ENCODE results near the gene IRGQ.
"Not testable (repeated sequence)": the region's sequence is repeated elsewhere in the genome, so short reads cannot be mapped to it uniquely, and the experiment has no call there.

The IRGQ gene

GRCh38 chr19:43639519-43640423 is 43.8 kb upstream of the IRGQ start, which contains the start of gene CADM4:
CADM4 (minus strand) TSS chr19:43639850; CDS start chr19:43639790, 60 bp downstream.
- TF ChIP-seq CTCF (IDR thresholded peaks at IDR 0.05; ENCODE audit: control insufficient read depth, extremely low read depth, insufficient read depth), result no peak
- no peak for DNase-seq (ENCODE audit: low read depth)
- H3K4me3 ChIP-seq (ENCODE audit: low read depth, low read length), result peak within 1 kb of the TSS; percentile 49

GRCh38 chr19:43638995-43639518 is 43.1 kb upstream of the IRGQ start:
- DNase-seq (ENCODE audit: low read depth), result no peak
- TF ChIP-seq CTCF (IDR thresholded peaks at IDR 0.05; ENCODE audit: control insufficient read depth, extremely low read depth, insufficient read depth), result no peak
- peak overlapping the region; percentile 49 for H3K4me3 ChIP-seq (ENCODE audit: low read depth, low read length)

- TF ChIP-seq CTCF (IDR thresholded peaks at IDR 0.05; ENCODE audit: control insufficient read depth, extremely low read depth, insufficient read depth), result no peak
- no peak for DNase-seq (ENCODE audit: low read depth)
- peak overlapping the region; percentile 49 for H3K4me3 ChIP-seq (ENCODE audit: low read depth, low read length)
These were observed 42.5 kb upstream of the IRGQ start for GRCh38 chr19:43638214-43638994.

GRCh38 chr19:43636121-43636683 is 40.3 kb upstream of the IRGQ start:
- no peak for DNase-seq (ENCODE audit: low read depth)

GRCh38 chr19:43635561-43635940 is 39.6 kb upstream of the IRGQ start:
- not testable (repeated sequence) for H3K4me3 ChIP-seq (ENCODE audit: low read depth, low read length); DNase-seq (ENCODE audit: low read depth)

More at GRCh38 chr19:43636121-43636683, 40.3 kb upstream of the IRGQ start:
- TF ChIP-seq CTCF (IDR thresholded peaks at IDR 0.05; ENCODE audit: control insufficient read depth, extremely low read depth, insufficient read depth), result no peak
- no peak overlapping the region for H3K4me3 ChIP-seq (ENCODE audit: low read depth, low read length)

- no peak for TF ChIP-seq CTCF (IDR thresholded peaks at IDR 0.05; ENCODE audit: control insufficient read depth, extremely low read depth, insufficient read depth)
- no peak for DNase-seq (ENCODE audit: low read depth)
- no peak overlapping the region for H3K4me3 ChIP-seq (ENCODE audit: low read depth, low read length)
These were observed 39.1 kb upstream of the IRGQ start for GRCh38 chr19:43634872-43635560.

Measured in LNCaP clone FGC (cell line).